ENCODE results near the gene LELP1.
"Not testable (repeated sequence)": the region's sequence is repeated elsewhere in the genome, so short reads cannot be mapped to it uniquely, and the experiment has no call there.

Gene LELP1

GRCh38 chr1:153227810-153228209 is 24.6 kb downstream of the LELP1 start:
- no peak for TF ChIP-seq CTCF (conservative IDR thresholded peaks at IDR 0.05; ENCODE audit: control insufficient read depth, insufficient read depth, low read depth, low read length)

GRCh38 chr1:153228491-153228890 is 25.3 kb downstream of the LELP1 start:
- TF ChIP-seq CTCF (conservative IDR thresholded peaks at IDR 0.05; ENCODE audit: control insufficient read depth, insufficient read depth, low read depth, low read length) = no peak
- no peak for DNase-seq (ENCODE audit: low read depth)
- H3K4me3 ChIP-seq (ENCODE audit: control insufficient read depth, low read depth, low read length) = no peak overlapping the region

More at GRCh38 chr1:153227810-153228209, 24.6 kb downstream of the LELP1 start:
- DNase-seq (ENCODE audit: low read depth) = no peak
- no peak overlapping the region for H3K4me3 ChIP-seq (ENCODE audit: control insufficient read depth, low read depth, low read length)

- peak; percentile 4 for DNase-seq (ENCODE audit: low read depth)
- TF ChIP-seq CTCF (conservative IDR thresholded peaks at IDR 0.05; ENCODE audit: control insufficient read depth, insufficient read depth, low read depth, low read length) = peak; percentile 37
These were observed 26.0 kb downstream of the LELP1 start for GRCh38 chr1:153229076-153229829.

GRCh38 chr1:153231363-153231762 is 28.1 kb downstream of the LELP1 start:
- H3K4me3 ChIP-seq (ENCODE audit: control insufficient read depth, low read depth, low read length) = no peak overlapping the region
- no peak for DNase-seq (ENCODE audit: low read depth)
- TF ChIP-seq CTCF (conservative IDR thresholded peaks at IDR 0.05; ENCODE audit: control insufficient read depth, insufficient read depth, low read depth, low read length) = no peak

More at GRCh38 chr1:153229076-153229829, 26.0 kb downstream of the LELP1 start:
- not testable (repeated sequence) for H3K4me3 ChIP-seq (ENCODE audit: control insufficient read depth, low read depth, low read length)

- H3K4me3 ChIP-seq (ENCODE audit: control insufficient read depth, low read depth, low read length) = no peak overlapping the region
These were observed 28.6 kb downstream of the LELP1 start for GRCh38 chr1:153231785-153232184.

GRCh38 chr1:153232553-153232952 is 29.3 kb downstream of the LELP1 start:
- no peak overlapping the region for H3K4me3 ChIP-seq (ENCODE audit: control insufficient read depth, low read depth, low read length)
- no peak for TF ChIP-seq CTCF (conservative IDR thresholded peaks at IDR 0.05; ENCODE audit: control insufficient read depth, insufficient read depth, low read depth, low read length)

More at GRCh38 chr1:153231785-153232184, 28.6 kb downstream of the LELP1 start:
- no peak for DNase-seq (ENCODE audit: low read depth)
- no peak for TF ChIP-seq CTCF (conservative IDR thresholded peaks at IDR 0.05; ENCODE audit: control insufficient read depth, insufficient read depth, low read depth, low read length)

More at GRCh38 chr1:153232553-153232952, 29.3 kb downstream of the LELP1 start:
- no peak for DNase-seq (ENCODE audit: low read depth)

Measured in fibroblast of mammary gland (primary cell).